Fibroblast of pulmonary artery (primary cell): Measurements from ENCODE around the gene MSMP.
A peak's percentile ranks its signal among the peaks of the same experiment; 100 is the strongest.

ENCODE experiments used
- DNase-seq: peaks from one replicate; pipeline ENCODE4 v3.0.0-alpha.2; 2010; ENCODE audit warnings: low read depth
- H3K4me3 ChIP-seq: replicated peaks from 2 replicates; pipeline ENCODE4 v1.5.1; 2011; ENCODE audit warnings: low read depth, mild to moderate bottlenecking, control low read depth, low read length, moderate library complexity
- CTCF ChIP-seq: IDR thresholded peaks from 2 replicates; pipeline ENCODE4 v1.5.1; 2011; ENCODE audit warnings: mild to moderate bottlenecking, control low read depth, low read length, inconsistent platforms; ENCODE audit errors: missing control alignments

The MSMP gene

GRCh38 chr9:35793461-35793860, 39.4 kb upstream of the MSMP start:
- H3K4me3 ChIP-seq: peak overlapping the region; percentile 27
- no peak for TF ChIP-seq CTCF
- no peak for DNase-seq

GRCh38 chr9:35792826-35793225, 38.8 kb upstream of the MSMP start:
- DNase-seq: no peak
- H3K4me3 ChIP-seq: peak overlapping the region; percentile 27

GRCh38 chr9:35792024-35792813, 38.1 kb upstream of the MSMP start:
- no peak for TF ChIP-seq CTCF
- DNase-seq: no peak
- peak overlapping the region; percentile 57 for H3K4me3 ChIP-seq

More at GRCh38 chr9:35792826-35793225, 38.8 kb upstream of the MSMP start:
- no peak for TF ChIP-seq CTCF

- peak; percentile 30 for DNase-seq
- H3K4me3 ChIP-seq: peak within 1 kb of the TSS; percentile 57
- no peak for TF ChIP-seq CTCF
Observed at GRCh38 chr9:35791297-35791921, 37.3 kb upstream of the MSMP start, which contains the start of gene NPR2. Gene NPR2, plus strand, starts transcription at chr9:35791591. Its CDS starts 818 bp downstream, at chr9:35792409.

GRCh38 chr9:35790385-35791296, 36.6 kb upstream of the MSMP start:
- TF ChIP-seq CTCF: peak; percentile 92
- peak; percentile 93 for DNase-seq
- no peak overlapping the region for H3K4me3 ChIP-seq

GRCh38 chr9:35790025-35790384, 35.9 kb upstream of the MSMP start:
- DNase-seq: no peak
- no peak overlapping the region for H3K4me3 ChIP-seq
- TF ChIP-seq CTCF: no peak
